Stimulated activated CD4-positive, alpha-beta T cell treated with anti-CD3 and anti-CD28 coated beads, Interleukin-12 subunit alpha, Interleukin-12 subunit beta, amount 100 ng/mL, for 24 hours (primary cell): ENCODE data around the gene HIVEP3.

ENCODE experiments used
- DNase-seq, 2 experiments: peaks; one replicate each; pipeline ENCODE4 v3.0.0-alpha.2; 2020; ENCODE audit warnings: low read depth in 2 of 2

HIVEP3 gene

DNA sequence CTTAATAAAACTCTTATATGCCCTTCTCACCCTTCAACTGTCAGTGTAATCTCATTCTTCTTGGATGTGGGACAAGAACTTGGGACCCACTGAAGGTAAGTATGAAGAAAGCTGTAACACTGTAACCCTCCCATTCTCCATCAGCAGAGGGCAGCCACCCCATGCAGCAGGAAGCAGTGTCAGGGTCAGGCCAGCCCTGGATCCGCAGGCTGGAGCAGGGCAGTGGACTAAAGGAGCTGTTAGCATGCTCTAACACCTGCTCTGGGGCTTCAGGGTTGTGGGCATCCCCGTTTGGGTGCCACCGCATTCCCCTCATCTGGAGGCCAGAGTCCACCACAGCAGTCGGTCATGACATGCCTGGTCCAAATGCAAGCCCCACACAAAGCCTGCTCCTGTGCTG lies 156.5 kb downstream of the HIVEP3 start:
- DNase-seq, result no peak

DNA sequence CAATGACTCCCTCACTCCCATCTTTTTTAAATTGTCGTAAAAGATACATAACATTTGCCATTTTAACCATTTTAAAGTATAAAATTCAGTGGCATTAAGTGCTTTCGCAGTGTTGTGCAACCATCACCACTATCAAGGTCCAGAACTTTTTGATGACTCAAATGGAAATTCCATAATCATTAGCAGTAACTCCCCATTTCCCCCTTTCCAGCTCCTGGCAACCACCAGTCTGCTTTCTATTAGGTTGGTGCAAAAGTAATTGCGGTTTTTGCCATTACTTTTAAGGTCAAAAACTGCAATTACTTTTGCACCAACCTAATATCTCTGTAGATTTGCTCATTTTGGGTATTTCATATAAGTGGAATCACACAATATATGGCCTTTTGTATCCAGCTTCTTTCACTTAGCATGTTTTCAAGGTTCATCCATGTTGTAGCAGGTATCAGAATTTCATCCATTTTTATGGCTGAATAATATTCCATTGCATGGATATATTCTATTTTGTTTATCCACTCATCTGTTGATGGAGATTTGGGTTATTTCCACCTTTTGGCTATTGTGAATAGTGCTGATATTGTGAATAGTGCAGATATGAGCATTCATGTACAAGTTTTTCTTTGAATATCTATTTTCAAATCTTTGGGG lies 159.7 kb downstream of the HIVEP3 start:
- no peak for DNase-seq

DNA sequence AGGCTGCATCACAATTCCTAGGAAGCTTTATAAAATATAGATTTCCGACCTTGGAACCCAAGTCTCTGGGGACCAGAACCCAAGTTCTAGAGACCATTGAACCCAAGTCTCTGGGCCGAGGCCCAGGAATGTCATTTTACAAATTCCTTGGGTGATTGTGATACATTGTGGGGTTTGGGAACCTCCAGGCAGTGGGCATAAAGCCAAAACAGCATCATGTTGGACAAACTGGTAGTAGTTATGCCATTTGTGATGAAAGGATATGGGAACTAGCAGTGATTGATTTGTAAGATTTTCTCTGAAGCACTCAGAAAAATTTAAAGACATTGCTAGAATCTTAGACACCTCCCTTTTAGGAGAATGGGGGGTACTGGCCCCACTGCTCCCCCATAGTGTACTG lies 160.2 kb downstream of the HIVEP3 start:
- DNase-seq, result no peak

DNA sequence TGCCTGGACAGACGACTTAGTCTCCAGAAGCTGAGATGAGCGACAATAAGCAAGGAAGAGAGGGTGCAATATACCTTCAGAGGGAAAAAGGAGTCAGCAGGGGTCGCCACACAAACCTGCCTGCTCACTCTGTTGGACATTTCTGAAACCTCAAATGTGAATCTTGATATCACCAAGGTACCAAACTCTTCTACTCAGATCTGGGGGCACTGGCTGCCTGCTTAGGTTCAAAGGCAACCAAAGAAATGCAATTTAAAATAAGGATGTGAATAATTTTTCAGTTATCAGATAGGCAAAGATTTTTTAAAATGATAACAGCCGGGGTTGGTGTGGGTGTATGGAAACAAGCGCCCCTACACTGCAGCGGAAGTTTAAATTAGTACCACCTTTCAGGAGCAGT lies 164.2 kb downstream of the HIVEP3 start:
- DNase-seq, result peak in 1 of 2 experiments; percentile 37

DNA sequence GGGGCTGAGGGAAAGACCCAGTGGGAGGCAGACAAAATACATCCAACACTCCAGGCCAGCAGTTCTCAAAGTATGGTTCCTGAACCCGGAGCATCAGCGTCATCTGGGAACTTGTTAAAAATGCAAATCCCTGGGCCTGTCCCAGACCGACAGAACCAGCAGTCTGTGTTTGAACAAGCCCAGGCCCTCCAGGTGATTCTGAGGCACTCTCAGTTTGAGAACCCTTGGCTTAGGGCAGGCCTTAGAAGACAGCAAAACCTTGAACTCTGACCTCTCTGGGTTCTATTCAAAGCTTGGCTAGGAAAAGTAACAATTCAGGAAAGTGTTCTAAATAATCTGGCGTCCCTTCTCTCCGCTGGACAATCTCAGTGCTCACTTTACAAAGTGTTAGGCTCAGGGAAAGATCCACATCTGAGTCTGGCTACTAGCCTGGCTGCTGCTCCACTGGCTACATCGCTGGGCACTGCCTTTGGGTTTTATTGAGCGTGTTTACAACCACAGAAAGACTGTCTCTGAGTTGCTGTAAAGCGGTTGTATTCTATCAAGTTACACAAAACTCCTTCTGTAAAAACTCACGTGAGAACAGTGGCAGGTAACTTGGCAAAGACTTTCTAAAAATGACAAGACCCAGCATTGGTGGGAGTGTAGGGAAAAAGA lies 166.1 kb downstream of the HIVEP3 start:
- DNase-seq, result no peak

DNA sequence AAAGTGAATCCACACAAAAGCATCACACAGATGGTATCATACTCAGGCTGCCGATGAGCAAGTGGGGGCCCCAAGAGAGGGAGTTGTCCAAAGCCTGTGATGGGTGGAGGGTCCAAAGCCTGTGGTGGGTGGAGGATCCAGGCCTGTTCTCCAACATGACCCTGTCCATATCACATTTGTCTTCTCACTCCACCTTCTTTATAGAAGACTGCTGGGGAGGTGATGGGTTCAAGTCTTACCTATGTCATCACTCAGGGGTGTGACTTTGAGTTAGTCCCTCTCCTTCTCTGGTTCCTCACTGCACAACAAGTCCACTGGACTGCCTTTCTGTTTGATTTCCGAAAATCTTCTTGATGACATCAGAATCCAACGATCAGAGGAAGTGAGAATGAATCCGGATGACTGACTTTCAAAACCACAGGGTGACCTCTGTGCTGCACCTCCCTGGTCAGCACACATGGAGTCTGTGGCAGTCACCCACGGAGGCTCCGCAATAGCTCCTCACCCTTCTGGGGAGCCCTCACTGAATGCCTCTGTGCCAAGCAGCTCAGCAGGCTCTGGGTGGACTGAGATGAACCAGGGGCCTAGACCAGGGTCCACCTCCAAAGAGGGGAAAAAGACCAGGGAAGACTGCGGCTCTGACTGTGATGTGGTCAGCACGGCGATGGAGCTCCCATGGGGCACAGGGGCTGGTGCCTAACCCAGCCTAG lies 166.8 kb downstream of the HIVEP3 start:
- no peak for DNase-seq

DNA sequence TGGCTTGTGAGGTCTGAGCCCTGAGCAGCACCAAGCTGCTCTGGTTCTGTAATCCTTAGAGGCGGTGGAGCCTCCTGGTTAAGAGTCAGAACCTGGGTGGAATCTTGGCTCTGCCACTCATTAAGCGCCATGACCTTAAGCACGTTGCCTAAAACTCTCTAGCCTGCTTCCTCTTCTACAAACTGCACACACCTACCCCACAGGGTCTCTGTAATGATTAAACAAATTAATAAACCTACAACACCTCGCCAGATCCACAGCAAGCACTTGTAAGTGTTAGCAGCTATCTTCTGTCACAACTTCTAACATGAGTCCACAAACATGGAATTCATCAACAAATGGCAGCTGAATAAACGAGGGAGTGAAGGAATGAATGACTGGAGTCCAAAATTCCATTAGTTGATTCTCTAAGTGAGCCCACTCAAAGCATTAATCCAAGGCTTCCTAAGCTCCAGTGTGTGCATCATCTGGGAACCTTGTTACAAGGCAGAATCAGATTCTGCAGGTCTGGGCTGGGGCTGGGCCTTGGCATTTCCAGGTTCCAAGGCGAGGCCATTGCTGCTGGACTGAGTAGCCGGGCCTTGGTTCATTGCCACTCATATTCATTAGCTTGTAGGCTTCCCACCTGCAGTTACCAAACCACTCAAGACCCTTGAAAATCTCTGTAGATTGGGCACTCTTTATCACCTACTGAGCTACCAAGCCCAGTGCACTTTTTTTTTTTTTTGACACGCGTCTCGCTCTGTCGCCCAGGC lies 168.6 kb downstream of the HIVEP3 start:
- DNase-seq, result no peak

DNA sequence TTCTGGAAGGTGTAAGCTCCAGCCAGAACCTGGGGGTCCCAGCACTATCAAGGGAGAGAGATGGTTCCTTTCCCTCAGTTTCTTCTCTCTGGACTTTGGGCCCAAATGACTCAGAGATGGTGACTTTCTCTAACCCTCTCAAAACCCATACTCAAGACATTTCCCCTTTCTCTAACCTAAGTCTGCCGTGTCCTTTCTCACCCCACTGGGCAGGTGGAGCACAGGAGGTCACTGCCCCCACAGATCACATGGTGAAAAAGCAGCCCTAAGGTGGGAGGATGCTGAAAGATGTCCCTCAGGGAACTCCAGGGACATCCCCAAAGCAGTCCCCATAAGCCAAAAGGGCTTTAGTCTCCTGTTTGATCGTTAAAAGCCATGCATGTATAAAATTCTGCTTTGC lies 173.7 kb downstream of the HIVEP3 start:
- DNase-seq, result no peak

DNA sequence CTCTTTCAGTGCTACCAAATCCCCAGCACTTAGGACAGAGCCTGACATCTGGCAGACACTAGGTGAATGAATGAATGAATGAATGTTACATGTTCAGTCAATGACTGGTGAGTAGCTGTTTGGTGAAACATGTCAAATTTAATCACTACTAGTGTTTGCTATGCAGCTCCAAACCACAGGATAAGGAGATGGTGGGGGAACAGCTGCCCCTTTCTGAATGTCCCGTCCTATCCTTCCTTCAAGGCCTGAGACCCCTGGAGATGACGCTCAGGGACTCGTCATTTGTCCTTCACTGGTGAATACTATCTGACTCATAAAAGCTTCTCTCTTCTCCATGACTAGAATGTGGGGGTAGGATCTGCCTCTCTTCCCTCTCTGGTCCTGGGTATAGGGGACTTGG lies 175.4 kb downstream of the HIVEP3 start:
- DNase-seq, result no peak

DNA sequence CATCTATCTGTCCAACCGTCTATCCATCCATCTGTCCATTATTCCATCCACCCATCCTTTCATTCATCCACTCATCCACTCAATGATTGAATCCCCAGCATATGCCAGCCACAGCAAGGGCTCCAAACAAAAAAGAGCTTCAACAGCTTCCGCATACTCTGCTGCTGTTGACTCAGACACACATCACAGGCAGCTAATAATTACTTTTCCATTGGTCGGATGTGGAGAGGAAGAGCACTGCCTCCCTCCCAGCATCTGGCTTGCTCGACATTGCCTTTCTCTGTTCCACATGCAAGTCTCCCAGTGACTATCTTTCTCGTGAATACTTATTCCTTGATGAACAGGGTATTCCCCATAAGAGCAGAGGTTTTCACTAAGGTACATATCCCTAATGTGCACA lies 176.5 kb downstream of the HIVEP3 start:
- no peak for DNase-seq

DNA sequence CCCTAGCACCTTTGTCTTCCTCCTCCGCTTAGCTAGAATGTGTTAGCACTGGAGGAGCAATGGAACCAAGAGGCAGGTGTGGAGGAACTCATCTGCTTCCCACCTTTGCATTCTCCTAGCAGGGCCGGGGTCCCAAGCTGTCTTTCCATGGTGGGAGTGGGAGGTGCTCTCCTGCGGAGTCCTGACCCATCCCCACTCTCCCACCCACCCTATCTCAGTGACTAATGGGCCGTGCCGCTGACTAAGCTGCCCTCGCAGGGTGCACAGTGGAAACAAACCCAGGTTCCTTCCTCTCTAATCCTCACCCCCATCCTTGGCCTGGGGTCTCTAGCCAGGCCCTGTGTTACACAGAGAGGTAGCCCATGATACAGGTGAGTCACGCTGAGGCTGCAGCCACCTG lies 177.5 kb downstream of the HIVEP3 start:
- peak in 1 of 2 experiments; percentile 44 for DNase-seq

DNA sequence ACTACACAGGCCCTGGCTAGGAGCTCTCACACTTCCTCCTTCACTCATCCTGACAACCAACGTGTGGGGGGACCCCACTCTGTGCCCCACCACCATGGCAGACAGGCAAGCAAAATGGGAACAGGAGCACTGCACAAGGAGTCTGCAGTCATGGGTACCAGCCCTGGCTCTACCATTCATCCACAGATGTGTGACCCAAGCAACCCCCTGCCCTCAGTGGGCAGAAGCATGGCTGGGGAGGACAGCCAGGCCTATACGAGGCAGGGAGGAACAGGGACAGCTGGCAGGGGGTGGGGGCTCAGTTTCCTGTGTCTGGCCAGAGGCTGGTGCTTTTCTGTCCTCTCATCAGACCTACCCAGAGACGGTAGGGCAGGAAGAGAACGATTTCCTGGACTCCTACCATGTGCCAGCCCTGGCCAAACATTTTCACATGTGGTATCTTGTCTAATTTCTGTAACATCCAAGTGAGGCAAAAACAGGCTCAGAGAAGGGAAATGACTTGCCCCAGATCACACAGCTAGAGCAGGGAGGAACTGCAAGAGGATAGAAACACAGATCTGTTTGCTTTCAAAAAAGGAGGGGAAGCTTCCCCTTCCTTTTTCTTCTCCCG lies 178.0 kb downstream of the HIVEP3 start:
- no peak for DNase-seq

DNA sequence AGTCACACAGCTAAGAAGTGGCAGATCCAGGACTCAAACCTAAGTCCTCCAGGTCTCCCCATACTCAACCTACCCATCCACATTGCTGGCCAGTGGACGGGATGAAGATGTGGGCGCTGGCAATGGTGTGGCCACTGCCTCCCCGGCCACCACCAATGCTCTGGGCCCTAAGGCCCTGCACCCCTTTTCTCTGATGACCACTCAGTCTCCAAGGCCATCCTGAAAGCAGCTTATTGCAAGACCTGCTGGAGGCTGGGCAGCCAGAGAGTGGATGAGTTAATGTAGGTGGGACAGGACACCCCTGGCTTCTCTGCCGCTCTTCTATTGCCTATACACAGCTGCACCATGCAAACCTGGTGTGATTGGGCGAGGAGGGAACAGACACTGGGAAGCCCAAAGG lies 178.7 kb downstream of the HIVEP3 start:
- no peak for DNase-seq

DNA sequence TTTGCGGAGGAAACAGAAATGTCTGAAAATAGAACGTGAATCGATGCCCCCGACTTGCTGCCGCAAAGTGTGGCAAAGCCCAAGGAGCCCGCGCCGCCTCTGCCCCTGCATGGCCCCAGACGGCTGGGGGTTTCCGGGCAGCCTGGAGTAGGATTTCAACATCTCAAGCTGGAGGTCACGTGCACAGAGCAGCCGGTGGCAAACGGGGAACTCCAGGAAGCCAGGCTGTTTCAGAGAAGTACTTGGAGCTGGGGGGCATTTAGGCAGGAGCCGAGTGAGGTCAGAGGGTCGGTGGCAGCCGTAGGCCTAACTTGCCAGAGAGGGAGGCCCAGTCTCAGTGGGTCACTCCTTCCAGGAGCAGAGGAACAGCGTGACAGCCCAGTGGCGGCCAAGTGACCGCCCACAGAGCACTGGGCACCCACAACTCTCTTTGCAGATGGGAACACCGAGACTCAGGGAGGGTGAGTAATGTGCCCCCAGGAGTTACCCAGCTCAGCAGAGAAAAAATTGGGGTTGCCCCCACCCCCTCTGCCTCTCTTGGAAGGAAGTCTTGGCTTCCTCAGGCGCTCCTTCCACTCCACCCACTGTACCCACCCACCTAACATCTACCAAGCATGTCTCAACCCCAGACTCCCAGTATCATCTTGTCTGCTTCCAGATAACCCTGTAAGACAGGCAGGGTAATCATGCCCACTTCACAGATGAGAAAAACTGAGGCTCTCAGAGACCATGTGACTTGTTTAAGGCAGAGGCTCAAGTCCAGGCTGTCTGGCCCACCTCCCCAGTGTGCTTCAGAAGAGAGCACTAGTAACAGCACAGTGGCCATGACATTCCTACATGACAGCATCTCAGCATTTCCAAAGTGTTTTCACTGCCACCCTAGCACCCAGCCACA lies 179.4 kb downstream of the HIVEP3 start:
- peak; percentile 80 to 88 for DNase-seq

DNA sequence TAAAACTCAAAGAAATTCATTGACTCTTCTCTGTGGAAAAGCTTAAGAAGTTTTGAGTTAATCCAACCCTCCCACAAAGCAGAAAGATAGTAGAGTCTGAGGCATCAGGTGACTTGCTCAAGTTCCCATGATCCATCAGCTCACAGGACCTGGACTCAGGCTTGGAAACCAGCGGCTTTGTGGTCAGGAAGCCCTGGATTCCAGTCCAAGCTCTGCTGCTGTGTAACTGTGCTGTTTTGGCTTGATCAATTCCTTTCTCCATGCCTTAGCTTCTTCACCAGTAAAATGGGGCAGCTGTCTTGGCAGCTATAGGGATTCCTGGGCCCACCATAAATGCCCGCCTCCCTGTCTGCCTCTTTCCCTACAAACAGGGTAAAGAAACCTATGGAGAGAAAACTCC lies 180.2 kb downstream of the HIVEP3 start:
- DNase-seq, result no peak

DNA sequence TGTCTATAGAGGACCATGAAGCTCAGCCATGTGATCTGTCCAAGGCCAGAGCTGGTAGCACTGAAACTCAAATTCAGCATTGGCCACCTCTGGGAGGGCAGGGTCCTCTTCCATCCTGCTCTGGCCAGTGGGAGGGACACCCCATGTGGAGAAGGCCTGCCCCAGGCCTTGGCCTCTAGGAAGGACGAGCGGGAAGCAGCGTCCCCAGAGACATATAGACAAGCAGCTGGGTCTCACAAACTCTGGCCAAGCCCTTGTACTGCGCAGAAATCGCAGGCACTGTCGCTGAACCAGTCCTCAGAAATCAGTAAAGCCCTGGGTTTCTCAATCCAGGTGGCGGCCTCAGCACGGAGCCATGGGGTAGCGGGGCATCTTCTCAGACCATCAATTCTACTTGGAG lies 180.7 kb downstream of the HIVEP3 start:
- DNase-seq, result no peak

DNA sequence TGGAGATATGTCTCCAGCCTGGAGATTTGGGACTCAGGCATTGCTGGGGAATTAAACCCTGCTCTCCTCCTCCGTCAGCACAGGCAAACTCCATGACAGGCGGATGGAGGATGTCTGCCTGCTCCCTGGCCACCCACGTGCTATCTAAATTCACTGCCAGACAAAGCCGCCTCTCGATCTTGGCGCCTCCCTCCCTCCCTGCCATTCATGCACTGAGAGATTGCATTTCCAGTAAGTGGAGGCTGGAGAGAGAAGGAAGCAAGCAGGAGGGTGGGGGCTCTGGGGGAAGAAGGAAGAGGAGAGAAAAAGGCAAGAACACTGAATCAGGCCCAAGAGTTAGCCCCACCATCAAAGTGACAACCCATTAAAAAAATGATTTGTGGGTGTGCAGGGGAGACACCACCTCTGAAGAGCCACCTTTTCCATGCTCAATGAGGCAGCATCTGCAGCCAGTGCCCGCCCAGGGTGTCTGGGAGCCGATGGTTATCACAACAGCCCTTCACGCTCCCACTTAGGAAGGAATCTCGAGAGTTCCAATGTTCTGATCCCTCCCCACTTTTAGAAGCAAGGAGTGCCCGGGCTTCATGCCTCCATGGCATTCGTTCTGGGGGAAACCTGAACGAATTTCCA lies 183.0 kb downstream of the HIVEP3 start:
- no peak for DNase-seq

DNA sequence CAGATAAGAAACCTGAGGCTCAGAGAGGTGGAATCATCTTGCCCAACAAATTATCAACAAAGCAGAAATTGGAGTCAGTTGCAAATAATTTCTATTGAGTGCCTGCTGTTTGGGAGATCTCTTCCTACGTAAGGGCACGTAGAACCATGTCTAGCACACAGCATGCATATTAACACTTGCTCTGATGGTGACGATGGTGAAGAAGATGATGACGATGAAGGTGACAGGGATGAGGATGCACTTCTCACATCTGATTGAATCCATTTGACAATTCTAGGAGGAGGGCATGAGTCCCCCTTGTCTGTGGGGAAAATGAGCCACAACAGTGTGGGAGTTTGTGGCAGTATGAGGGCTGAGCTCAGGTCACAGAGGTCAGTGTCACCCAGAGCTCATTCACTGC lies 183.6 kb downstream of the HIVEP3 start:
- no peak for DNase-seq

DNA sequence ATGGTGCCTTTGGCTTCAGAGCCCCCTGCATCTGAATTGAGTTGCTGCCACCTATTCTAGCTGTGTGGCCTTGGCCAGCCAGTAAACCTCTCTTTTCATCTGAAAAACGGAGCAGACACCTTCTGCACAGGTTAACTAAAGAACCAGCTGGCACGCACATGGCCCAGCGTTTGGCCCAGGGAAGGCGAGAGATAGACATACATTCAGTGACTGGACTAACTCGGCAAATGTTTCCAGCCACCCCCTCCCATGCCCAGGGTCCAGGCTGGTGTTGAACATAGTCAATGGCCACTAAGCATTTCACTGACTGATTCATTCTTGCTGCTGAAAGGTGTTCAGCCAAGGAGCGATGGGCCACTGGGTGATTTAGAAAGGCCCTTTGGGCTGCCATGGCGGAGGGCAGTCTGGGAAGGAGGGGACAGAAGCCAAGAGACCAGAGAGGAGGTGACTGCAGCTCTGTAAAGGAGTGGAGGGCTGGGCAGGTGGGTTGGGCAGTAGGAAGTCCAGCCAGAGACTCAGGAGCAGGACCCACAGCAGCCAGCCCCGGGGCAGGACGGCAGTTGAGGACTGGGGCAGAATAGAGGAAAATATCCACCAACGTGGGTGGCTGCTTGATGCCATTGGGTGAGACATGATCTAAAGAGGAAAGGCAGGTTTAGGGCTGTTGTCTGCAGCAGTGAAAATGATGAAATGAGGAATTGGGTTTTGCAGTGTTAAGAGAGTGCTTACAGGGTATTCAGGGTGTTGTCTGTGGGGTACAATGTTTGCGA lies 184.3 kb downstream of the HIVEP3 start:
- no peak for DNase-seq

DNA sequence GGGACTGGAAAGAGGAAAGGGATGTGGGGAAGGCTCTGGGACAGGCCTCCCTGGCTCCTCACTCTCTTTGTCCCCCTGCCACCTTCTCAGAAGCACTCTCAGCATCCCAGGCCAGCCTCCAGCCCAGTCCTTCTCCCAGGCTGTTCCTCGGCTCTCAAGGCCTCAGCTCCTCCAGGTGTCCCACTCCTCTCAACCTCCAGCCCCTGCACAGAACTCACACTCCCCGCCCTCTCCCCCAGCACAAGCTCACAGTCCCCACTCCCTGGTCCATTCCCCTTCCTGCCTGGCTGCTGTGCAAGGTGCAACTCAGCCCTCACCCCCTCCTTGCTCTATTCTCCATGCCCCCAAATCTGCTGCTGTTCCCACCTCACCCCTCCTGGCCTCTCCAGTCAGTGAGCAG lies 185.0 kb downstream of the HIVEP3 start:
- DNase-seq, result no peak
